Activated naive CD8-positive, alpha-beta T cell treated with anti-CD3 and anti-CD28 coated beads, Interleukin-2, amount 50 U/mL, for 24 hours (primary cell): ENCODE measurements around the gene POLR3H.

Source experiments
- ATAC-seq: fragments of 150-1000 bp; cut with Tn5 transposase; one replicate; pipeline ENCODE4 v1.10.0; 2021
- DNase-seq: peaks from one replicate; pipeline ENCODE4 v3.0.0; 2021
- H3K27ac Mint-ChIP-seq: one replicate; pipeline ENCODE4 v1.8.0; 2021; ENCODE audit warnings: mild to moderate bottlenecking, mixed read lengths
- H3K27me3 Mint-ChIP-seq: one replicate; pipeline ENCODE4 v1.8.0; 2021; ENCODE audit warnings: mixed read lengths
- H3K36me3 Mint-ChIP-seq: one replicate; pipeline ENCODE4 v1.8.0; 2021; ENCODE audit warnings: low read depth, mixed read lengths
- H3K4me1 Mint-ChIP-seq: one replicate; pipeline ENCODE4 v1.8.0; 2021; ENCODE audit warnings: mixed read lengths
- H3K4me3 Mint-ChIP-seq: one replicate; pipeline ENCODE4 v1.8.0; 2021; ENCODE audit warnings: mild to moderate bottlenecking, moderate library complexity, mixed read lengths
- H3K9me3 Mint-ChIP-seq: one replicate; pipeline ENCODE4 v1.8.0; 2021; ENCODE audit warnings: mixed read lengths

Gene POLR3H

DNA sequence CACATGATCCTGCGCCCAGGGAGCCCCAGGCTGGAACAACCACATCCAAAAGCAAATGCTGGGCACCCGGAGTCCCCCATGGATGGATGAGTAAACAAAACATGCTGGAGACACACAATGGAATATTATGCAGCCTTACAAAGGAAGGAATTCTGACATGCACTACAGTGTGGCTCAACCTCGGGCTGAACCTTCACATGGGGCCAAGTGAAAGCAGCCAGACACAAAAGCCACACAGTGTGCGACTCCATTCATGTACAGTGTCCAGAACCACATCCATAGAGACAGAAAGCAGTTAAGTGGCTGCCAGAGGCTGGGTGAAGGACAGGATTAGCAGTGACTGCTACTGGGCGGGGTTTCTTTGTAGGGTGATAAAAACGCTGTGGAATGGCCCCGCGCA, 10.1 kb downstream of the POLR3H start:
- Mint-ChIP-seq H3K4me3 (no peak overlapping the region), H3K27me3 (no peaks in the 10 kb centered on the region), H3K4me1 (no peaks in the 10 kb centered on the region), H3K36me3 (peaks cover 18% of the 10 kb centered on the region), H3K9me3 (no peaks in the 10 kb centered on the region), H3K27ac (no peak overlapping the region)
- no peak for ATAC-seq
- DNase-seq, result no peak

DNA sequence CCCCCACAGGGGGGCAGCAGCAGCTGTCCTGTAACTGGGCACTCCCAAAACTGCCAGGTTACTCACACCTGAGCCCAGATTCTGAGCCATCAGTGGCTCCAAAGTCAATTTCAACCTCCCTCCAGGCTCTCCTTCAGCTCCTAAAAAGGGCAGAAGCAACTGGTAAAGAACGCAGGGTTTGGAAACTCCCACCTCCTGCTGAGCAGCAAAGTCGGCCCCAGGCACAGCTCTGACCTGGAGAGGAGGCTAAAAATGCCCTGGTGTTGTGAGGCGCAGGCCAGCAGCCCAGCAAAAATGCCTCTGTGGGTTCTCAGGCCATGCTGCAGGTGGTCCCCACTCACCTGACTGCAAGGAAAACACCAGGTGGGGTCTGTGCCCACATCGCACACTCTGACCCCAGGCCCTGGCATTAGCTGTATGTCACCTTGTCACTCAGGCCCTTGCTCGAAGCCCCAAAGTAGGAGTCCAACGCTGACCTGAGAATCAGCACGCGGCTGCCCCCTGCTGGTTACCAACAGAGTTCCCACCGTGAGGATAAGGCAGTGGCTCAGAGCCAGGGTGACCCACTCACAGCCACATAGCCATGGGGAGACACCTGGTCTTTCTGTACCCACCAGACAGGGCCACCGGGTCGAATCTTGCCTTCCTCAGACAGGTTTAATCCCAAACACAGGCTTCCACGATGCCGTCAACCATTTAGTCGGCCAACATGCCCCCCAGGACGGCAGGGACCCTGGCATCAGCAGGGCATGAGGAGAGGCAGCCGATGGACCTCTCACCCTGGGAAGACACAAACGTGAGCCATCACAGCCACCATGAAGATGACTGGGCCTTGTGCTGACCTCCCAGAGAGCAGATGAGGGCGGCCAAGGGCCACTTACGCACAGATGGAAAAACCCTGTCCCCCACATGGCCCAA, 11.1 kb downstream of the POLR3H start:
- H3K27ac Mint-ChIP-seq, result no peak overlapping the region
- peak; percentile 79 for DNase-seq
- no peaks in the 10 kb centered on the region for H3K27me3 Mint-ChIP-seq
- H3K4me1 Mint-ChIP-seq, result peaks cover 3% of the 10 kb centered on the region
- no peaks in the 10 kb centered on the region for H3K9me3 Mint-ChIP-seq
- ATAC-seq, result peak; percentile 67
- H3K4me3 Mint-ChIP-seq, result no peak overlapping the region
- H3K36me3 Mint-ChIP-seq, result peaks cover 21% of the 10 kb centered on the region

DNA sequence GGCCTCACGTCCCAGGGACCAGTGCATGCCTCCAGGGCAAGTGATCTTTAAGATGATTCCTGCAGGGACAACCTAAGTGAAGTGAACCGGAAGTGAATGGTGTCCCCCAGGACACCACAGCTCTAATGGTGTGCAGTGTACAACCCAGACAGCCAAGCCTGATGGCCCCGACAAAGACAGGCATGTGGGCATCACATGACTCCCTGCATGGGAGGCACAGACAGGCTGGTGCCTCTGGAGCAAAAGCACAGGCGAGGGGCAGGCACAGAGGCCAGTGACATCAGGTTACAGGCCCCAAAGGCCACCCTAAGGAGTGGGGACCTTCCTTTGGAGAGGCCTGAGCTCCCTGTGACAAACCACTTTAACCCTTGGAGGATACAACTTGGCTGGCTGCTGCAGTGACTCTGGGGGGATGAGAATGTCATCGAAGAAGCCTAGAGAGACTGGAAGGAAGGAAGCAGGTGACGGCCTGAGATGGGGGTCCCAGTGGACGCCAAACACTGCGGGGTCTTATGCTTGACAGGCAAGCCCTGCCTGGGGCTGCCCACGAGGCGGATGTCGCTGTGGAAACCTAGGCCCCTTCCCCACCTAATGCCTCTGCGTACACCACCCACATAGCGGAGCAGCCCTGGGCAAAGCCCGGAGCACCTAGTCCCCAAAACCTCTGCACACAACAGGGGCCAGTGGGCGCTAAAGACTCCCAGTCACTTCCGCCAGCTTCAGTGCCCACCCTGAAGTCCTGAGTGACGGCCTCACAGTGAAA, 12.4 kb downstream of the POLR3H start:
- H3K4me1 Mint-ChIP-seq, result peaks cover 3% of the 10 kb centered on the region
- DNase-seq, result no peak
- peaks cover 20% of the 10 kb centered on the region for H3K36me3 Mint-ChIP-seq
- ATAC-seq, result no peak
- no peaks in the 10 kb centered on the region for H3K9me3 Mint-ChIP-seq
- H3K27me3 Mint-ChIP-seq, result no peaks in the 10 kb centered on the region
- no peak overlapping the region for H3K27ac Mint-ChIP-seq
- H3K4me3 Mint-ChIP-seq, result no peak overlapping the region

DNA sequence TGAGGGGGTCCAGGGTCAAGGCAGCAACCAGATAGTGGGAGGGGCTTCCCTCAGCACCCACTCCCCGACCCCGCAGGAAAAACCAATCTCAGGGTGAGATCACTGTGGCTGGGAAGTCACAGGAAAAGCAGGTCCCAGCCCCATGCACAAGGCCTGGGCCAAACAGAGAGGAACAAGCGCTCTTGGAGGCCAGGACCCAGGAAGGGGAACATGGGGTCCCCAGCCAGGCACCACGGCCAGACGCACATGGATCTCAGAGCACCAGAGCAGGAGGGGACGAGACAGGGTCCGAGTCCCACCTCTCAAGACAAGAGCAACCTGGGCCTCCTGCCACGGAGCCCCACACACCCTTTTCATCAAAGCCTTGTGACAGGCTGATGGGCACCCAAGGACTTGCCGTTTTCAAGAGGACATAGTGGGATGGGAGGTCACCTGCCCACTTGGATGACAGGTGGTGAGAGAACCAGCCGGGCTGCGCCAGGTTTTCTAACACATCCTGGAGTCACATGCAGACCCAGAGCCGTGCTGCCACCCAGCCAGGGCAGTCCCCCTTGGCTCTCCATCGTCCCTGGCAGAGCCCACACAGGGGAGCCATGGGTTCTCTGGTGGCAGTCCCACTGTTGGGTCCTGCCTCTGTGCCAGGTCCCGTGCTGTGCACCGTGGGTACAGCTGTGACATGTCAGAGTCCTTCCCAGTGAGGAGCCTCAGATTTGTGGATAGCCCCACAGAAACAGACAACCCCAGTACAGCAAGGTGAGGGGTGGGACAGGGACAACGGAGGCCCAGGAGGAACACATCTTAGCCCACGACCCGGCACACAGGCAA, 13.2 kb downstream of the POLR3H start:
- Mint-ChIP-seq H3K9me3 (no peaks in the 10 kb centered on the region), H3K4me1 (peaks cover 3% of the 10 kb centered on the region), H3K27ac (no peak overlapping the region), H3K36me3 (peaks cover 22% of the 10 kb centered on the region), H3K4me3 (no peak overlapping the region), H3K27me3 (no peaks in the 10 kb centered on the region)
- DNase-seq (no peak), ATAC-seq (no peak)

DNA sequence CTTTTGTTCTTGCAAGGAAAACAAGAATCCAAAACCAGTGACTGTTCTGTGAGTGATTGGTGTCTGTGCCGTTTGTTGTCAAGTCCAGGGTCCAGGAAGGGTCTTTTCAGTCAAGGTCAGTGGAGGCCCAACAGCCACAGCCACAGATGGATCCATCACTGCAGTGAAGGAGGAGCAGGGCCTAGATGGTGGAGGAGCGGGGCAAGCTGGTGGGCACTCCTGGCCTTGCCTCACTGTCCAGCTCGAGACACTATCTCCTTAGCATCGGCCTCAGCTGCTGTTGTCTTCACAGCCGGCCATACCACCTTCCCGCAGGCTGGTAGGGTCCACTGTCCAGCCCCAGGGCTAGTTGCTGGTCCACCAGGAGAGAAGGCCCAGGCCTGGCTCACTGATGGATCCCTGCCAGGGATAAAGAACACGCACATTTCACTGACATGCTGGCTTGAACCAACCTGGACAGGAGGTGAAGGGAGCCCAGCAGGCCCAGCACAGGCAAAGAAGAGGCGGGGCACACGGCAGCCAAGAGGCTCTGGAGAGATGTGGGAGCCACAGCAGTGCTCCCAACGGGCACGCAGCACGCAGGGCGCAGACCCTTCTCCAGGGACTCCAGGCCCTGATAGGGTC, 15.2 kb downstream of the POLR3H start:
- Mint-ChIP-seq H3K4me3 (no peak overlapping the region), H3K27ac (peak overlapping the region; percentile 1), H3K9me3 (no peaks in the 10 kb centered on the region), H3K27me3 (no peaks in the 10 kb centered on the region), H3K36me3 (peaks cover 28% of the 10 kb centered on the region), H3K4me1 (peaks cover 15% of the 10 kb centered on the region)
- ATAC-seq (no peak), DNase-seq (no peak)

DNA sequence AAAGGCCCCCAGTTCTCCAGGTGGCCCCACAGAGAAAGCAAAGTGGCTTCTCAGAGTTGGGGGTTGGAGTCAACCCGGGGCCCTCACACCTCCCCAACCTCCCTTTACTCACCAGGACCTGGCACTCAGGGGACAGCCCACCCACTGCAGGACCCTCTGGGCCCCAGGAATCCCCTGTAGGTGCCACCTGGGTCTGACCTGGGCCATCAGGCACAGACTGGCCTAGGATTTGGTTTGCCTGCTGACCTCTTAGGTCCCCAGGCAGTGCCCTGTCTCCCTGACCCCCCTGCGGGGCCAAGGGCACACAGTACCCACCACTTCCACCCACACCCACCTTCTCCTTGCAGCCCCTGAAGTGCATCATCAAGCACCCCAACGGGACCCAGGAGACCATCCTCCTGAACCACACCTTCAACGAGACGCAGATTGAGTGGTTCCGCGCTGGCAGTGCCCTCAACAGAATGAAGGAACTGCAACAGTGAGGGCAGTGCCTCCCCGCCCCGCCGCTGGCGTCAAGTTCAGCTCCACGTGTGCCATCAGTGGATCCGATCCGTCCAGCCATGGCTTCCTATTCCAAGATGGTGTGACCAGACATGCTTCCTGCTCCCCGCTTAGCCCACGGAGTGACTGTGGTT, 16.0 kb downstream of the POLR3H start:
- no peaks in the 10 kb centered on the region for H3K9me3 Mint-ChIP-seq
- H3K4me1 Mint-ChIP-seq, result peaks cover 19% of the 10 kb centered on the region
- no peak overlapping the region for H3K4me3 Mint-ChIP-seq
- DNase-seq (no peak), ATAC-seq (no peak)
- no peaks in the 10 kb centered on the region for H3K27me3 Mint-ChIP-seq
- H3K27ac Mint-ChIP-seq, result no peak overlapping the region
- H3K36me3 Mint-ChIP-seq, result peaks cover 28% of the 10 kb centered on the region

DNA sequence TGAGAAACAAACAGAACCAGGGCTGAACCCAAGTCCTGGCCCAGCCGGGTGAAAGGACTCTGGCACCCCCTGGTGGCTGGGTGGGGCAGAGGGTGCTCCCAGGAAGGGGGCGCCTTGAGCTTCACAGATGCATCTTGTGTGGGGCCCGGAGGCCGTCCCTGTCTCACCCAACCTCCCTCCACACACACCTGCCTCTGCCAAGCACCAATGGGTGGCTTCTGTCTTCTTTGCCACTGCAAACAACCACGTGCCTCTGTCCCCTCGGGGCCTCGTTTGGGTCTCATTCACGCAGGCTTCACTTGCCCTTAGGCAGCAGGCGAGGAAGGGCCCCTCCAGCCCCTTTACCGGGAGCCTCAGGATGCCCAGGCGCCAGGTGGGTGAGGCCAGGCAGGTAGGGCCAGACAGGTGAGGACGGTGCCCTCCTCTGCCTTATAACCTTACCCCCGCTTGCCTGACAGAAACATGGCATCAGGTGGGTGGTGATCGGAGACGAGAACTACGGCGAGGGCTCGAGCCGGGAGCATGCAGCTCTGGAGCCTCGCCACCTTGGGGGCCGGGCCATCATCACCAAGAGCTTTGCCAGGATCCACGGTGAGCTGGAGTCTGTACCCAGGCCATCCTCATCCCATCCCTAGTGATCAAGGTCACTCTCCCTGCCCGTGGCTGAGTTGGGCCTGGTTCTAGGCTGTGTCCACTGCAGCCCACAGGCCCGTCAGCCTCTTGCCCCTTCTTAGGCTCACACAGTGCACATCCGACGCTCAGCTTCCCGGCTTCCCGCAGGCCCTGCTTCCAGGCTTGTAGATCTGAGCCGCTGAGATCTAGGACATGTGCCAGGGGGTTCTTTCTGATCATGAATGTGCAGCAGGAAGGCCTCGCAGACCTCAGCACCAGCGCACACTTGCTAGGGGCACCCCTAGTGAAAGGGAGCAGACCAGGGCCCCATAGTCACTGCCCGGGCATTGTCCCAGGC, 17.2 kb downstream of the POLR3H start:
- Mint-ChIP-seq H3K27me3 (no peaks in the 10 kb centered on the region), H3K4me1 (peaks cover 19% of the 10 kb centered on the region), H3K27ac (peak overlapping the region; percentile 63), H3K36me3 (peaks cover 28% of the 10 kb centered on the region), H3K9me3 (no peaks in the 10 kb centered on the region), H3K4me3 (no peak overlapping the region)
- DNase-seq (peak; percentile 74), ATAC-seq (peak; percentile 44)

DNA sequence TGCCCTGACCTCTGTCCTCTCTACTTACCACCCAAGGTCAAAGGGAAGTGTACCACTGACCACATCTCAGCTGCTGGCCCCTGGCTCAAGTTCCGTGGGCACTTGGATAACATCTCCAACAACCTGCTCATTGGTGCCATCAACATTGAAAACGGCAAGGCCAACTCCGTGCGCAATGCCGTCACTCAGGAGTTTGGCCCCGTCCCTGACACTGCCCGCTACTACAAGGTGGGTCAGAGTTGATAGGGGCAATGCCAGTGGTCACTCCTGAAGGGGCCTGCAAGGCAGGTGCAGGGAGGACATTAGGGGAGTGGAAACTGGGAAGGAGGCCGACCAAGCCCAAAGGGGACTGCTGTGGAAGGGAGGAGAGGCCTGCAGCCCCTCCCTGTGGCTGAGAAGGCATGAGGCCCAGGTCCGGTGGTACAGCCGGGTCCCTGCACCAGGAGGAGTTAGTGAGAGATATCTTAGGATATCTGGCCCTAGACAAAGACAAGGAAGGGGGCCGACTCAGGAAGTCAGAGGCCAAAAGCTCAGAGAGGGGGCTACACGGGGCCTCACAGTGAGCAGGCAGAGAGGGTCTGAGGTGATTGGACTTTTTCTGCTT, 17.9 kb downstream of the POLR3H start:
- no peaks in the 10 kb centered on the region for H3K9me3 Mint-ChIP-seq
- peaks cover 19% of the 10 kb centered on the region for H3K4me1 Mint-ChIP-seq
- ATAC-seq (peak; percentile 2), DNase-seq (no peak)
- peaks cover 28% of the 10 kb centered on the region for H3K36me3 Mint-ChIP-seq
- peak overlapping the region; percentile 63 for H3K27ac Mint-ChIP-seq
- H3K27me3 Mint-ChIP-seq, result no peaks in the 10 kb centered on the region
- no peak overlapping the region for H3K4me3 Mint-ChIP-seq

DNA sequence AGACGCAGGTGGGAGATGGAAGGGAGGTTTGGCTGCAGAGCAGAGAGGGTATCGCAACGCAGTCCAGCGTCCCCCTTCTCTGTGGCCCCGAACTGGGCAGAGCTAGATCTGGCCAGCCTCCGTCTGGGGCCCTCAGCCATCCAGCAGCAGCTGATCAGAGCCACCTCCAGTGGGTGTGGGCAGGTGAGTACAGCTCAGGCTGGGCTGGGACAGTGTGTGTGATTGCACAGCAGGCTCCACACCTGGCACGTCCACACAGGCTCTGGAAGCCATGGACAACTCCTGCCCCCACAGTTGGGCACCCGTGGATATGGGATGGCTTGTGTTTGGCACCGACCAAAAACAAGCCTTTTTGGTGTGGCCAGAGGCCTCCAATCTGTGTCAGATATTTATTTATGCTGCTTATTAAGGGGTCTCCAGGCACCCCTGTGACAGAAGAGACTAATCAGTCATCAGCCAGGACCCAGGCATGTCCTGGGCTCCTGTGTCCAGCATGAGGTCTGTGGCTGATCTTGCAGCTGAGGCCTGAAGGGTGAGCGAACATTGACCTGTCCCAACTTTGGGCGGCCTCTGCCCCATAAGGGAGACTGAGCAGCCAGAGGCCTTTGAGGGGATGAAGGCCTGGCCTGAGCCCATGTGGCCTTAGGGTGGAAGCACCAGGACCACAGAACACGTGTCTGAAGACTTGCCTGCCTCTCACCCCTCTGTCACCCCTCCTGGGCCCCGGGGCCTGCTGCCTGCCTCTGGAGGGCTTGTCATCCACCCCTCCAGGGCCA, 18.6 kb downstream of the POLR3H start:
- peak overlapping the region; percentile 74 for H3K27ac Mint-ChIP-seq
- ATAC-seq (no peak), DNase-seq (no peak)
- no peak overlapping the region for H3K4me3 Mint-ChIP-seq
- peaks cover 26% of the 10 kb centered on the region for H3K36me3 Mint-ChIP-seq
- H3K27me3 Mint-ChIP-seq, result no peaks in the 10 kb centered on the region
- no peaks in the 10 kb centered on the region for H3K9me3 Mint-ChIP-seq
- H3K4me1 Mint-ChIP-seq, result peaks cover 19% of the 10 kb centered on the region

DNA sequence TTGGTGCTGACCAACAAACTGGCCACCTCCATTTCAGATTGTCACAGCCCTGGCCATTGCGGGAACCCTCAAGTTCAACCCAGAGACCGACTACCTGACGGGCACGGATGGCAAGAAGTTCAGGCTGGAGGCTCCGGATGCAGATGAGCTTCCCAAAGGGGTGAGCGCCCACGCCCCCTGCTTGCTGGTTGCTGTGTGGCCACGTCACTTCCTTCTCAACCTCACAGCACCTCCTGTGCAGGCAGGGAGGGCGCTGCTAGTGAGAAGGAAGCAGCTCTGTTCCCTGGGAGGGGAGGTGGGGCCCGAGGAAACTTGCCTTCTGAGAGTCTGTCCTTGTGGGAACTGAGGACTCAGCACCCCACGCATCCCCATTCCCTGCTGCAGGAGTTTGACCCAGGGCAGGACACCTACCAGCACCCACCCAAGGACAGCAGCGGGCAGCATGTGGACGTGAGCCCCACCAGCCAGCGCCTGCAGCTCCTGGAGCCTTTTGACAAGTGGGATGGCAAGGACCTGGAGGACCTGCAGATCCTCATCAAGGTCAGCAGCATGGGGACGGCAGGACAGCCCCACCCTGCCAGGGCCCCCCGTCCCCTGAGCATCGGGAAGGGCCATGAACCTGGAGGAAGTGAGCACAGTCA, 19.3 kb downstream of the POLR3H start:
- H3K27ac Mint-ChIP-seq, result peak overlapping the region; percentile 74
- no peaks in the 10 kb centered on the region for H3K27me3 Mint-ChIP-seq
- DNase-seq, result peak; percentile 63
- no peaks in the 10 kb centered on the region for H3K9me3 Mint-ChIP-seq
- no peak overlapping the region for H3K4me3 Mint-ChIP-seq
- H3K4me1 Mint-ChIP-seq, result peaks cover 19% of the 10 kb centered on the region
- peak; percentile 67 for ATAC-seq
- peaks cover 22% of the 10 kb centered on the region for H3K36me3 Mint-ChIP-seq

DNA sequence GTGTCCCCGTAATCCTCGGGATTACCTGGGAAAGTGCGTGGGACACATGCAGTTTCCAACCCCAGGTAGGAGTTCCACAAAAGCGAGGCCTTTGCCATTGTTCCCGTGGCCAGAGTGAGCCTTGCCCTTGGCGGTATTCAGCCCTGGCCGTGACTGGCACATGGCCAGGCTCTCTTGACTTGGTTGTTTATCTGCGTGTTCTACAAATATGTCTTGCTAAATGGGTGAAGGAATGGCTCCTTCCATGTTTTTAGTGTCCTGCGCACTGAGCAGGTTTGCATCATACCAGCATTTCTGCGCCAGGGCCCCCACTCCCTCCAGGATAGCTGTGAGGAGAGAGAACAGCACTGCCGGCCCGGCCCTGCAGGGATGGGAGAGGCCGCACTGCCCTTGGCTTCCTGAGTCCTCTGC, 20.0 kb downstream of the POLR3H start:
- Mint-ChIP-seq H3K4me3 (no peak overlapping the region), H3K4me1 (peaks cover 19% of the 10 kb centered on the region), H3K36me3 (peaks cover 22% of the 10 kb centered on the region), H3K27me3 (no peaks in the 10 kb centered on the region), H3K27ac (peak overlapping the region; percentile 74), H3K9me3 (no peaks in the 10 kb centered on the region)
- no peak for DNase-seq
- no peak for ATAC-seq
